NCI-H146 (cell line): ENCODE results near the gene FOXP1.

Experiments used
- DNase-seq: peaks from one replicate; lab custom pipeline; 2025; lab: John Stamatoyannopoulos, UW

Gene FOXP1

DNA sequence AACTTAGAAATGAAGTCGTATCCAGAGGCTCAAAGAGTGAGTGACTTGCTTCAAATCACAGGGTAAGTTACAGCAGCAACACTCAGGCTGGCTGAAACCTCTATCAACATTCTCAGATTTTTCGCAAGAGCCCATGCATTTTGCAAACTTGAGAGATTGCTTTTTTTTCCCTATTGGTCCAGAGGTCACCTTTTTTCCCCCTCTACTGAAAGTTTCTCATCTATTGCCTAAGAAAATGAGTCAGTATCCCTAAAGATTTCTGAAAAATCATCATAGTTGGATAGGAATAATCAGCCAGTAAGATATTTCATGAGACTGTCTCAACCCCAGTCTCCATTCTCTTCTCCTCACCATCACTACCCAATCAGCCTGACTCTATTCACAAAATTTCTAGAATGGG, 410.6 kb downstream of the FOXP1 start:
- no peak for DNase-seq

DNA sequence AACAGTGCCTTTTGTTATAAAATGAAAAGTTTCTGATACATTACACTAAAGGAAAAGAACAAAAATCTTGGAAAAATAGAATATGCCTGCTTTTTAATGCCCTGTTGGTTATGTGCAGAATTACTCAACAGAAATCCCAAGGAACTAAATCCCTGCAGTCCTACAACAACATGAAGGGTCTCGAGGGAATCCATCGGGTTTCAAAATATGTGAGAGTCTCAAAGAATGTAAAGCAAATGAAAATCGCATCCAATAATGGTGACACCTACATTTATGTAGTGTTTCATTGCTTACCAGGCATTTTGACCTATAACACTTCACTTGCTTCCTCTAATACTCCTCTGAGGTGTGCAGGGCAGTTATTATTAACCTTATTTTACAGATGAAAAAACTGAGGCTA, 411.3 kb downstream of the FOXP1 start:
- DNase-seq = no peak

DNA sequence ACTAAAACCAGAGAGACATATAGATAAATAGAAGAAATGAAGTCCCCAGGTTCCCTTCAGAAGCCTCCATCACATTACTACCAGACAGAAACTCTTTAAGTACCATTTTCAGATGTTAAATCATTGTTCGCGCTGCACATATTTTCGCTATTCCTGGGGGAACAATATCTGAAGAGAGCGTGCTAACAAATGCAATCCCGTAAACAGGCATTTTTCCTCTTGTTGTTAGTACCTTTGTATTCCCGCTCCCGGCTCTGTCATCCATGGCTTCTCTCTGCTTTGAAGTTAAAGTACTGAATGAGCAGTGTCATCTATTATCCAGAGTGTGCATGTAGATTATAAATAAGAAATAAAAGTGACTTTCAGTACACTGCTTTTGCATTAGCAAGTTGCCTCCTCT, 412.3 kb downstream of the FOXP1 start:
- DNase-seq = no peak

DNA sequence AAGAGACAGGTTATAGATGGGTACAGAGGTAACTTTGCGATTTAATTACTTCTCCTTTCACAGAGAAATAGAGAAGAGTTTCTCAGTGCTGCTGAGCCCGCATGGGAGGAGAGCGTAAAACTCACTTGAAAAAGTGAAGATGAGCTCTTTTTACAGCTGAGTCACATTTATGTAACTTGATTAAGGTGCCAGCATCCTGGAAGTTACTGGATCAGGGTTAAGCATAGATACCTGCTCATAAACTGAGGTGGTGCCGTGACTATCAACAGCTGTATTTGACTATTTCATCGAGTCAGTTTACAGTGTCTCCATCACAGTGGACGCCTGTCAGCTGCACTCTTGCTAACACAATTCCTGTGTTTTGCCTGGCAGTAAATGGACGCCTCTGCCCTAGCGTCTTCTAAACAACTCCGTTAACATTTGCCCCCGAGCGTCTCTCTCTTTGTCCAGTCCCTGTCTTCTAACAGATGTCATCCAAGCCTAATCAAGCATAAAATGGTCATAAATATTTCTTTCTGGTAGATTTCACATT, 414.6 kb downstream of the FOXP1 start:
- DNase-seq = peak; percentile 79

DNA sequence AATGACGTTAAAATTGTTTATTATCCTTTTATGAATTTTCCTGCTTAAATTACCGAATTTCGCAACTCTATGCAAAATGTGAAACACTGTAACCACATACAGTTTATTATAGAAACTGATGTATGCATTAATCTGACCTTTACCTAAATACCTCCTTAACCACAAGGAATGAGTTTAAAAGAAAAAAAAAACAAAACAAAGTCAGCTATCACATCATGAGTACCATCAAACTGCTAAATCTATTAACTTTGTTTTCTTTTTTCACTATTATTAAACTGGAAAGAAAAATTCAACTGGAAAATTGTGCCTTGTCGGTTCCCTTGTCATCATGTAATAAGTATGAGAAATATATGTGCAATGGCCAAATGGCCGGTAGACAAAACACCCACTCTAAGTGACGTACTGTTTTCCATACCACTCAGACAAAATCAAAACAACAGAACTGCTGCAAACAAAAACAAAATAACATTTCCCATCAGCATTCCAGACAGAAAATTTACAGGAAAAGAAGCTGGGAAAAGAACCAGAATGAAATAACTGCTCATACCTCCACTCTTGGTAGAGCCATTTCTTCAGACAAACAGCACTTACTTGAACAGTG, 415.3 kb downstream of the FOXP1 start:
- no peak for DNase-seq

DNA sequence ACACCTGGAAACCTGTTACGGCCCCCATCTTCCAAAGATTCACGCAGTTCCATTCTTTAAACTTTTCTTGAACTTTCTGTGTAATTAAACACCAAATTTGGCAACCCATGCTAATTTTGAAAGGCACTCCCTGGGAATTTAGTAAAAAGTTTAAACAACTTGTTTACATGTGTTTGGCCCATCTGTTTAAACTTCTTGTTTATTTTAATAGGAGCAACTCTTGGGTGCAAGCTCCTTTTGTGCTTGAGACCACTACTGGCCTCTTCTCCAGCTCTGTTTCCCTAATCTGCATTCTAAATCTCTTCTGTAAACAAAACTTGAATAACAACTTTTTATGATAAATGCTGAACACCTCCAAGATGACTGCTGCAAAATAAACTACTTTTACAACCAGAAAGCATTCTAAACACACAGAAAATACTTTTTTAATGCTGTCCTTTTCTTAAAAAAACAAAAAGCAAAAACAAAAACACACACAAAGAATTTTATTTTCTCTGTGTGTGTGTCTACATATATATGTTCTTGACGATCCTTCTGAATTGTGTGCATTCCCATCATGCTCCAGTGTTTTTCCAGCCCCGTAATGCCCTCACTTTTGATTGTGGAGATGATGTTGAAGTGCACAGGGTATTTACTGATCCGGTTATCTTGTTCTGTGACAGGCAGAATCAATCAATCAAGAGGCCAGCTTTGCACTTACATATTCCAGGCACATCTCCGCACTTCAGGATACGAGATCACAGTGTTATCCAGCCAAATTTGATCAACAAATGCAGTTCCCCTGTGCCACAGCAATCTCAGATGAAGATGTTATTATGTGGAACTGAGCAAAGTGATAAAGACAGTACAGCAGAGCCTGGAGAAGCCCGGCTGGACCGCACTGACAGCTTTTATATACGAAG, 416.9 kb downstream of the FOXP1 start:
- no peak for DNase-seq

DNA sequence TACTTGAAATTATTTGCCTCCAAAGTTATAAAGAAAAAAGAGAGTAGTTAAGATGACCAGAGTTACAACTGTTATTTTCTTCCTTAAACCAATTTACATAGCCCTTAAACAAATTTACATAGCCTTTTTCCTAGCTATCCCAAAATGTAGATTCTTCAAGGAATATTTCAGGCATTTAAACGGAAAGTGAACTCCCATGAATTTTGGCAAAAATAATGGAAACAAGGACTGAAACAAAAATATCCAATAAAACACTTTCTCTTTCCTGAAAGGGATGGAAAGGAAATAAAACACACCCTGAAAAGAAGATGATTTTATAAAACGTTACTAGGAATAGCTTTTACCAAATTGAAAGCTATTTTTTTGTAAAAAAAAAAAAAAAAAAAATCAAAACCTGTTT, 418.6 kb downstream of the FOXP1 start:
- DNase-seq = no peak

DNA sequence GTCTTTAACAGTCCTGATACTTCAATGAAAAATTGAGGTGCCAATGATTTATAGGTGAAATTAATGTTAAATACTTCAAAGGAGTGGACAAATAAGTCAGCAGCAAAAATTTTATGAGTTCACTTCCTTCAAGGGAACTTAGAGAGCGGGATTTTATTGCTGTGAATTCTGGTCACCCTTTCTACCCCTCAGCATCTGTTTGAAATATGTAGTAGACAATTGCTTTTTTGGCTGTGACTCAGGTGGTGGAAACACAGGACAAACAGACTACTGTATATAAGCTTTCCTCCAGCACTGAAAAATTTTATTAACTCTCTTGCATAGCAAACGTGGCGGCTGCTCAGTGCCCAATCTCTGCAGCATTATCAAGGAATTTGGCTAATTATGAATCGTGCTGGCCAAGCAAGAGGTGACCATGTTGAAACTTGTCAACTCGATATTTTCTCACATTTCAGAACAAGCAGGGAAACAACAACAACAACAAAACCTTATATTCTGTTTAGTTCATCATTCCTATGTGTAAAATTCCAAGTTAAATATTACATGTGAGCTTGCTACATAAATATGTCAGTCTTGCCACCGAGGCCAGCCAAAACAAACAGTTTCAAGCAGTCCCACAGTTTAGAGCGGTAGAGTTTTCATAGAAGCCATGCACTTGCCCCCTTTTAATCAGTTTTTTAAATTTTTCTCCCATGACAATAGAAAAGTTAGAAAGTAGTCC, 420.2 kb downstream of the FOXP1 start:
- DNase-seq = no peak

DNA sequence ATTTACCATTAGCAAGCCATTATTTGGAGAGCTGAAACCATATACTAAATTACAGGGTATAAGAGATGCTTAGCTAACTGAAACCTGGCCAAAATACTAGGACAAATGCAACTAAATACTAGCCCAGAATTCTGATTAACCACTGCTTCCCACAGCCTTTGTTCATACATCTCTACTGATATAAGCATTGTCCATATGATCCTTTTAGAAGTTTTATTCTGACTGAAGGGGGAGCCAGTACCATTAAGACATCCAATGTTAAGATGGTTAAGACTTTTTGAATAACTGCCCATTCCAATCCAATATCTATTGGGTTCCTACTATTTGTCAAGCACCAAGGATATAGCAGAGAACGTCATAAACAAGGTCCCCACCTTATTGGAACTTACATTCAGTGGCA, 421.3 kb downstream of the FOXP1 start:
- no peak for DNase-seq

DNA sequence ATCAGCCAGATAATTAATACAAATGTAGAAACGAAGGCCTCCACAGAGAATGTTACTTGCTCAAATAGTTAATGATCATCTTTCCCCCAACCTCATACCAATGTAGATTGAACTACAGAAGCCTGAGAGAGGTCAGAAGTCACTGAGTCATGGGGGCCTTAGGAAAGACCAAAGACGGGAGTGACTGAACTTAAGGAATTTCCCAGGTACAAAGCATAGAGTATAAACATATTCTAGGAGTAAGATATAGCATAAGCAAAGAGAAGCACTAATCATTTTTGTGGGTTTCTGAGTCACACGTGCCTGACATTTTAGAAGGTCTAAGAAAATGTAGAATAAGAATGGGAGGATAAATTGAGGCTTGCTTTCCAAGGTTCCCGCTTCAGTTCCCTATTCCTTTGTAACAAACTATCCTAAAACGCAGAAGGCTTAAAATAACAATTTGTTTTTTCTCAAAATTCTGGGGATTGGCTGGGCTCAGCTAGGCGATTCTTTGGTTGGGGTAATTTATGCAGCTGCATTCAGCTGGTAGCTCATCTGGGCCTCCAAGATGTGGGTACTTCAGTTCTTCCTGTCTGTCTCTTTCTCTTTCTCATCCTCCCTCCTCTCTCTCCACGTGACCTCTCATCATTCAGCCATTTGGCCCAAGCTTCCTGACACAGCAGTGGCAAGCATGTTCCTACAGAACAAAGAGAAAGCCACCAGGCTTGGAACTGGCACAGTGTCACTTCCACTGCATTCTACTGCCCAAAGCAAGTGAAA, 422.6 kb downstream of the FOXP1 start:
- no peak for DNase-seq

DNA sequence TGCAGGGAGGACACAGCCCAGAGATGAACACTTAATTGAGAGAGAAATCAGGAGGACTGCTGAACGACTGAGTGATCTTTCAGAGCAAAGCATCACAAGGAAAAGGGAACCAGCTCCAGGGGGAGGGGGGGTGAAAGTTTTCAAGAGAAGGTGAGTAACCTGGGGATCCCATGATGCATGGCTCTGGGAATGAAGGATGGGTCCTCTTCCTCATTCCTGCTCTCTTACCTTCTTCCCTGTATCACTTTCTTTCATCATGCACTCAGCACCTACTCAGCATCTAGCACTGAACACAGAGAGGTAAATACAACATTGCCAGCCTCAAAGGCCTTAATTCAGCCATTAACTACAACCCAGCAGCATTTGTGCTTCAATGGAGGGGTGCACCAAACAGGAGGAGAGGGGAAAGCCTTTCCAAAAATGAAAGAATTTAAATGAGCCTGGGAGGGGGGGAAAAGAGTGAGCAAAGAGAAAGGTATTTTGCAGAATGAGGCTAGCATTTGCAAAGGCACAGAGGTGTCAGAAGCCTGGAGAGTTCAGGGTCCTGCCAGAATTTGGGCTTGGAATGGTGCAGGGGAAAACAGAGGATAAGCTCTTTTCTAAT, 427.4 kb downstream of the FOXP1 start:
- DNase-seq = no peak

DNA sequence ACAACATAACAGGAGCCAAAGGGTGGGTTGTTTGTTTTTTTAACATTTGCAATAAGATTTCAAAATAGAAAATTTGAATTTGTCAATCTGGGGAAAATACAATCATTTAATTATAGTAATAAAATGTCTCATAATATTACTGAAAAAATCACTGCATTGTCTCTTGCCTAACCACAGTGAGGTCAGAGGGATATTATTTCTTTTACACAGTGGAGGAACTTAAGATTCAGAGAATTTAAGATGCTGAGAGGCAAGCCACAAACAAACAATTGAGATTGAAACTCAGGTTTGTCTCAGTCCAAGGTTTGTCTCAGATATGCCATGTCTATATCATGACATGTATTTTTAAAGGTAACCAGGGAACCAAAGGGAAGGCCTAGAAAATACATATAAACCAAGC, 428.7 kb downstream of the FOXP1 start:
- DNase-seq = no peak

DNA sequence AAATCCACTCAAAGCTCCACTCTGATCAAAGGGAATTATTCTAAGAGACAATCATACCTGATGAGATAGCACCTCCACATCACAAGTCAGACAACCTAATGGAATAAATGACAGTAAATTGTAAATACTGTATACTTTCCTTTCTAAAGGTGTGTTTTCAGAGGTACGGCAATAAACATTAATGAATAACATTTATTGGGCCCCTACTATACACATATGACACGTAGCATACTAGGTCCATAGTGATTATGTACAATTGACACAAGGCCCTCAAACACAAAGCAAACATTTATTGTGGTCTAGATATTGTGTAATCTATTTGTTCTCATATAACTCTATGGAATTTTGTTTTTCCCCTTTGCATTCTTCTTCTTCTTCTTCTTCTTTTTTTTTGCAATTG, 429.8 kb downstream of the FOXP1 start:
- no peak for DNase-seq

DNA sequence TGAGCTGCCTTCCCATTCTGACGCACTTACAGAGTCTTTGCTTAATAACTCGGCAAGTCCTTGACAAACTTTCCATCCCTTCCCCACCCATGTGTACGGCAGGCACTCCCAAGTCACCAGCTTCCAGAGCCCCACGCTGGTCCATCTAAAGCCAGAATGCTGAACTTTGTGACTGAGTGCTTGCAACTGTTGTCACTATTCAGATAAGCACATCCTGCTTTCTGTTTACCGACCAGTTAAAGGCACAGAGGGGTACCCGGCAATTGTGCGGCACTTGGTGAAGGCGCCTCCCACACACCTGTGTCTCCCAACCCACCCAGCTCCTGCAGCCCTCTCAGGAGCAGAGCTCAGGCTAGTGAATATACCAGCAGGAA, 430.6 kb downstream of the FOXP1 start:
- peak; percentile 88 for DNase-seq

DNA sequence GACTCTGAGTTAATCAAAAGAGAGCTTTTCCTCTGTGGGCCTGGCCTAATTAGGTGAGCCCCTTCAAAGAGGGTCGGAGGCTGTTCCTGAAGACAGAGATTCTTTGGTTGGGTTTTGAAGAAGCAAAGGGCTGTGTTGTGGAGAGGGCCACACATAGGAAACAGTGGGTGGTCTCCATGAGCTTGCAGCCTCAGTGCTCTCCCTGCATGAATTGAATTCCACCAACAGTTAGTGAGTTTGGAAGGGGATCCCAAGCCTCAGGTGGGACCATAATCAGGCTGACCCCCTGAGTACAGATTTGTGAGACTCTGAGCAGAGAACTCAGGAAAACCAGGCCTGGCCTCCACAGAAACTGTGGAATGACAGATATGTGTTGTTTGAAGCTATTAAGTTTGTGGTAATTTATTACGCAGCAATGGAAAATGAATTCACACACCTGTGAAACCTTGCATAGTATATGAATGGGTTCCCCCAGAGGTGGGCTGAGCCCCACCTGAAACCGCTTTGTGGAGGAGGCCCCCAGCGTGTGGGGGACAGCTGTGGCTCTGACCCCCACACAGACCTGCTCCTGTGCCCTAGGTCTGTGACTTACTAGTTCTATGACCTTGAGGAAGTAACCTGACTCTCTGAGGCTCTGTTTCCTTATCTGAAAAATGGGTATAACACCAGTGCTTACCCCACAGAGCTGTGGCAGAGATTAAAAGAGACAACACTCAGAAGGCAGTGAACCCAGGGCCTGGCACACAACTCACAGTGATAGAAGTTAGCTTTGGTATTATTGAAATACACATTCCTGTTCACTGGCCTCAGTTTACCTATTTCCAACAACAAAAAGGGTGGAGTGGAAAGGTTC, 431.3 kb downstream of the FOXP1 start:
- no peak for DNase-seq

DNA sequence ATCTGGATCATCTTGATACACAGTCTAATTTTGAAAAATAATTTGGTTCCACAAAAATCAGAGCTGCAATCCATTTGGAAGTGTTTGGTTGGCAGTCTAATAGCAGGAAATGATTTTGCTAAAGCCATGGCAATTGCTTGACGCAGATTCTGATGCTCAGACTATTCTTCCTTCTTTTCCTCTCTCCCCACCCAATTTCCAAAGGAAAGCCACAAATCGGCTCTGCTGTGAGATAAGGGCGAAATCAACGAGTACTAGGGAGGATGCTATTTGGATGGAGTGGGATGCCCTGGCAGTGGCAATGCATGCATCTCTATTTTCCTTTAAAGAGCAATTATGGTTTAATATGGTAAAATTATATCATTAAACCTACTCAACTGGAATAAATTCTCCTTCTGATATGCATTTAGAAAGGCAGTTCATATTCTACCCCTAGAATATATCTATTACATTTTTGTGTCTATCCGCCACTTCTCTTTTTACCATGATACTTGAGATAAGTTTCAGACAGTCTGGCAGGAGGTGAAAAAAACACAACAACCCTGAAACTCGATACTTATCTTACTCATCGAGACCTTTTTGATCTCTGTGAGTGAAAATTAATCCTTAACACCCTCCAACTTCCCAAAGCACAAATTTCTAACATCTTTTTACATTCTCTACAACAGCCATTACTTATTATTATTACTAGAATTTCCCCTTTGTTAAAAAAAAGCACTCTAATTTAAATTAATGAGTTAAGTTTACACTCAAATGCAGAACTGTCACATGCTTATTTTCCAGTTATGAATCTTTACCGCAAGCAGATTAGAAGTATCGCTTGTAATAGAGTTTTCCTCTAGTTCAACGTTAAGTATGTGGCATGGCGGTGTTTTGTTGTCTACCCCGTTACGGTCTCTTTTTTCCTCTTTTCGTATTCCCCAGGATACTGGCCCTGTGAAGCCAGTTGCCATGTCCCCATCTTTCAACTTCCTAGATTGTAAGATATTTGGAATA, 433.3 kb downstream of the FOXP1 start:
- no peak for DNase-seq

DNA sequence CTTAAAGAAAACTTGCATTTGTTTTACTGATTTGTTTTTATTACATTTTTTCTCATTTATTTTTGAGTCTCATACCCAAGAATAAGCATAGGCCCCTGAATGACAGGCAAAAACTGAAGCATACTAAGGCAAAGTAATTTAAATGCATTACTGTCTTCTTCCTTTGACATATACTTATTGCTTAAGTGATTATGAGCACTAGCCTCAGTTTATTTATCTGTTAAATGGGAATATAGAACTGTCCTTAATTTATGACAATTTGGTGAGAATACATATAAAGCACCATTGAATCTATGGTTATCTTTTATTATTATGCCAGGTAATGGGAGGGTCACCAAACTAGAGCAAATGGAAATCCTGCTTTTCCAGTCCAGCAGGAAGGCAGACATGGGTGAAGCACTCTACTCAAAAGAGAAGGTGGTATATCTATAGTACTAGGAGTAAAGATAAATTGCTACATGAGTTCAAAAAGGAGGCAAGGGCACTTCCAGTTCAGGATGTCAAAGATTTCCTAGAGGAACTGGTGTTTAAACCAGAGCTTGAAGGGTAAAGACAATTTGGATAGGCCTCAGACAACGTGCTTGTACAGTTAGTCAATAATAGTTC, 435.0 kb downstream of the FOXP1 start:
- DNase-seq = no peak

DNA sequence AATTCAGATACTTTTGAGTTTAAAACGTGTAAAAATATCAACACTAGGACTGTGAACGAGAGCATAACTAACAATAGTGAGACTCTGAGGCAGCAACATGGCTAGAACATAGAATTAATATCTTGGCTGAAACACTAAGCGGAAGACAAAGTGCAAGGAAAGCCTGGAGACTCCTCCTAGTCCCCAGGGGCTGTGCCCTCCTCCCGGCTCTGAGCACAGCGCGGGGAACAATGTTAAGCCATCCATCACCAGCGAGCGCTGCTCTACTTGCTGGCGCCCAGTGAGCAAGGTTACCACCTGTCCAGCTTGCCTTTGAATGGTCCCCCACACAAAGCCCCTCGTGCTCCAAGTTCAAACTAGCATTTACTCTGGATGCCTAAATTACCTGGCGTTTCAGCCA, 436.9 kb downstream of the FOXP1 start:
- DNase-seq = no peak

DNA sequence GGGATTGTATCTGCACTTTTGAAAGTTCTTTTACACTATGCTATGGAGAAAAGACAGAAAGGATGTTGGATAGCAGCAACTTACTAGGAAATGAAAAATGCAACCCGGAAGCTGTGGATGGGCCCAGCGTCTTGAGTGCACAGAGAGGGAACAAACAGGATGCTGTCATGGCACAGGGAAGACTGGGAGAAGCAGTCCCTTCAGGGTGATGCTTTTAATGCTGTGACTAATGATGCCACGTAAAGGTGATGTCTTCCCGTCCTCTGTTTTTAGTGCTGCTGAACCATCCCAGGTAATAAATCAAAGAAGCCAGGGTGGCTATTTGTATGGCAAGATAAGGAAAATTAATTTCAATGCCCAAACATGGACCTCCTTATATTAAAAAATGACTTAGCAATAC, 437.6 kb downstream of the FOXP1 start:
- no peak for DNase-seq
